ENCODE results near the gene NRP2. TPM values are rescaled to one million over a fixed set of nuclear protein-coding genes. Genes with fewer than 3 reads are reported as not detected.

Gene NRP2
- polyA plus RNA-seq, 2 of the 4 experiments (the other 2 are of a cell fraction): 144 to 159 TPM

- CTCF ChIA-PET: interaction anchor here (0.6 to 6.1 kb wide), 21 partner anchors 10 to 1519 kb away, joined by 3 to 56 read pairs (median 3); no protein-coding TSS in a partner anchor
- Histone ChIP-seq H3K4me1 (peaks cover 18% of the 10 kb centered on the region), H3K27ac (no peak overlapping the region), H3K4me3 (no peak overlapping the region), H3K4me2 (no peak overlapping the region), H3K9me3 (no peaks in the 10 kb centered on the region)
- no peak for DNase-seq (ENCODE audit: low read depth in 1 of 2, low spot score in 1 of 2)
- WGBS (ENCODE audit: missing lambda C conversion rate): 75% methylated on average over 9 of the region's 9 CpGs
- POLR2A ChIA-PET: interaction anchor here (0.5 kb wide), 1 partner anchor 77 kb away, joined by 3 read pairs; no protein-coding TSS in a partner anchor
- TF ChIP-seq PHF8 (IDR thresholded peaks at IDR 0.05; ENCODE audit: borderline replicate concordance, low read depth) (no peak), HOXA7 (CRISPR knock-in tag; IDR thresholded peaks at IDR 0.05) (no peak), SMC3 (IDR thresholded peaks at IDR 0.05) (no peak), KDM1A (IDR thresholded peaks at IDR 0.05; ENCODE audit: low read depth) (no peak), ATOH8 (CRISPR knock-in tag; IDR thresholded peaks at IDR 0.05; ENCODE audit: low read depth) (no peak), HDAC2 (IDR thresholded peaks at IDR 0.05) (no peak), NFE2L2 (conservative IDR thresholded peaks at IDR 0.05; ENCODE audit: low read length) (no peak), ESRRA (IDR thresholded peaks at IDR 0.05; ENCODE audit: borderline replicate concordance, low read length) (no peak), RAD21 (conservative IDR thresholded peaks at IDR 0.05 in 1 of 2, IDR thresholded peaks at IDR 0.05 in 1 of 2) (no peak), JUNB (IDR thresholded peaks at IDR 0.05) (no peak), HES2 (IDR thresholded peaks at IDR 0.05) (no peak), HMGXB4 (CRISPR knock-in tag; IDR thresholded peaks at IDR 0.05; ENCODE audit: borderline replicate concordance) (no peak), GATA3 (IDR thresholded peaks at IDR 0.05; ENCODE audit: borderline replicate concordance) (no peak), CEBPB (IDR thresholded peaks at IDR 0.05) (no peak), BCL3 (IDR thresholded peaks at IDR 0.05) (no peak), JUN (IDR thresholded peaks at IDR 0.05) (no peak), NPAS2 (CRISPR knock-in tag; IDR thresholded peaks at IDR 0.05; ENCODE audit: borderline replicate concordance) (no peak)
- no peak for FAIRE-seq
- no peak for ATAC-seq
Measured at GRCh38 chr2:205678541-205679142, 3.7 kb upstream of the NRP2 start.

GRCh38 chr2:205679410-205680009, 2.8 kb upstream of the NRP2 start:
- 65% methylated on average over 5 of the region's 5 CpGs for WGBS (ENCODE audit: missing lambda C conversion rate)
- ATAC-seq (no peak), FAIRE-seq (no peak), DNase-seq (ENCODE audit: low read depth in 1 of 2, low spot score in 1 of 2) (no peak)
- Histone ChIP-seq H3K4me3 (no peak overlapping the region), H3K27ac (peak overlapping the region in 1 of 2 experiments; percentile 59; a peak in 2 of 6 replicates), H3K9me3 (no peaks in the 10 kb centered on the region), H3K4me2 (no peak overlapping the region), H3K4me1 (peaks cover 19% of the 10 kb centered on the region)
- POLR2A ChIA-PET: no interaction called here
- CTCF ChIA-PET: interaction anchor here (0.7 to 6.1 kb wide), 20 partner anchors 9 to 1527 kb away, joined by 3 to 56 read pairs (median 3); no protein-coding TSS in a partner anchor
- TF ChIP-seq POLR2A (IDR thresholded peaks at IDR 0.05; ENCODE audit: low read length) (no peak), ZSCAN20 (CRISPR knock-in tag; IDR thresholded peaks at IDR 0.05) (no peak), POLR2AphosphoS2 (conservative IDR thresholded peaks at IDR 0.05; ENCODE audit: low read length) (no peak), RAD21 (conservative IDR thresholded peaks at IDR 0.05 in 1 of 2, IDR thresholded peaks at IDR 0.05 in 1 of 2) (no peak), RNF2 (IDR thresholded peaks at IDR 0.05; ENCODE audit: borderline replicate concordance, low read depth) (no peak), CTCF (IDR thresholded peaks at IDR 0.05) (no peak), MAFK (IDR thresholded peaks at IDR 0.05; ENCODE audit: partially characterized antibody) (no peak), REST (IDR thresholded peaks at IDR 0.05) (no peak), TFCP2L1 (CRISPR knock-in tag; IDR thresholded peaks at IDR 0.05) (no peak), CHD2 (IDR thresholded peaks at IDR 0.05; ENCODE audit: low read length, partially characterized antibody) (no peak)

Data from A549 (cell line).